Measurements from ENCODE around the gene GRIN3A. TPM values are rescaled to one million over a fixed set of nuclear protein-coding genes. Genes with fewer than 3 reads are reported as not detected.

GRIN3A gene
- not detected for polyA plus RNA-seq (2013, experiment 1 of 2)
- not detected for polyA plus RNA-seq (2013, experiment 2 of 2)

- DNase-seq (ENCODE audit: low spot score), result peak; percentile 24
- no peaks in the 10 kb centered on the region for H3K36me3 ChIP-seq (replicated peaks in 1 of 2; ENCODE audit: control insufficient read depth in 2 of 2, insufficient read depth in 2 of 2, low read length in 2 of 2)
- peak within 1 kb of the TSS; percentile 93 for H3K4me2 ChIP-seq (ENCODE audit: insufficient read depth, low read length, poor library complexity, severe bottlenecking)
- no CpG with 5 or more reads among the region's 26 CpGs for whole genome bisulfite sequencing, 2 donors (ENCODE audit: extremely low coverage in 2 of 2, insufficient read length in 2 of 2, insufficient replicate concordance in 1 of 2)
- H3K9ac ChIP-seq (ENCODE audit: low read depth, low read length, poor library complexity), result no peak within 1 kb of the TSS
- H2BK15ac ChIP-seq (ENCODE audit: low read length), result no peak within 1 kb of the TSS
- no peak within 1 kb of the TSS for H2AK5ac ChIP-seq (ENCODE audit: low read depth, low read length)
- no peak within 1 kb of the TSS for H4K91ac ChIP-seq (ENCODE audit: low read depth, low read length, poor library complexity)
- no peak within 1 kb of the TSS for H3K4ac ChIP-seq (ENCODE audit: low read length)
- H2BK5ac ChIP-seq (ENCODE audit: low read length), result no peak within 1 kb of the TSS
- no peak within 1 kb of the TSS for H2BK120ac ChIP-seq (ENCODE audit: low read depth, low read length)
- H3K27ac ChIP-seq (replicated peaks; ENCODE audit: low read length), result no peak within 1 kb of the TSS
- no peak within 1 kb of the TSS for H3K14ac ChIP-seq (ENCODE audit: low read length)
- H3K79me1 ChIP-seq (ENCODE audit: low read depth, low read length), result no peaks in the 10 kb centered on the region
- peaks cover 0 to 7% of the 10 kb centered on the region in 2 donors for H3K4me1 ChIP-seq (ENCODE audit: control insufficient read depth in 2 of 2, insufficient read depth in 1 of 2, low read depth in 1 of 2, low read length in 2 of 2)
- H2AFZ ChIP-seq (ENCODE audit: low read length), result peak within 1 kb of the TSS; percentile 81
- H2BK12ac ChIP-seq (ENCODE audit: low read length), result no peak within 1 kb of the TSS
- no peak within 1 kb of the TSS for H3K18ac ChIP-seq (ENCODE audit: low read length)
- H3K4me3 ChIP-seq (ENCODE audit: low read length in 2 of 2), result peak within 1 kb of the TSS in 1 of 2 donors; percentile 77
- H4K8ac ChIP-seq (ENCODE audit: low read depth, low read length), result no peak within 1 kb of the TSS
- H3K9me3 ChIP-seq (replicated peaks in 1 of 2; ENCODE audit: control insufficient read depth in 2 of 2, insufficient read depth in 1 of 2, low read depth in 1 of 2, low read length in 2 of 2), result peaks cover 0 to 3% of the 10 kb centered on the region in 2 donors
- peak within 1 kb of the TSS; percentile 16 for H3K23ac ChIP-seq (ENCODE audit: low read depth, low read length, poor library complexity)
- peaks cover 8 to 70% (median 30%) of the 10 kb centered on the region in 3 experiments for H3K27me3 ChIP-seq (ENCODE audit: control insufficient read depth in 3 of 3, insufficient read depth in 3 of 3, low read depth in 1 of 3, low read length in 3 of 3)
These were observed at the start of gene GRIN3A for GRCh38 chr9:101738566-101739183. Gene GRIN3A, minus strand, starts transcription at chr9:101738647. Its CDS starts 668 bp downstream, at chr9:101737979.

DNA sequence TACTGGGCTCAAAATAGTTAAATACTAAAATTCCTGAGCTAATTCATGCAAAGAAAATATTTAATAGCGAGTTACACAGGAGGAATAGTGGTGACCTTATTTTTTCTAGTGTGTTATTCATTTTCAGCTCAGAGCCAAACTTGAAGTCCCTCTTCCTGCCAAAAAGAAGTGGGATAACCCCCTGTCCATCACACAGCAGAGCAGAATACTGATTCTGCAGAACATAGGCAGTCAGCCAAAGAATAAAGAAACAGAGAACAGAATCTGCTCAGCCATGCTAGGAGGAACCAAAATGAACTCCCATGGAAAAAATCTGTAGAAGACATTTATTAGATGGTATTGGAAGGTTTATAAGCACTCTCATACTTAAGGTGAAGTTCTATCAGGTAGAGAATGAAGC, 49.4 kb upstream of the GRIN3A start:
- H2AK5ac ChIP-seq (ENCODE audit: low read depth, low read length), result no peak overlapping the region
- no peak overlapping the region for H3K4me3 ChIP-seq (ENCODE audit: low read length in 2 of 2)
- H3K4me1 ChIP-seq (ENCODE audit: control insufficient read depth in 2 of 2, insufficient read depth in 1 of 2, low read depth in 1 of 2, low read length in 2 of 2), result no peaks in the 10 kb centered on the region
- no peak overlapping the region for H3K18ac ChIP-seq (ENCODE audit: low read length)
- H4K91ac ChIP-seq (ENCODE audit: low read depth, low read length, poor library complexity), result no peak overlapping the region
- no peak overlapping the region for H3K27ac ChIP-seq (replicated peaks; ENCODE audit: low read length)
- H4K8ac ChIP-seq (ENCODE audit: low read depth, low read length), result no peak overlapping the region
- H2AFZ ChIP-seq (ENCODE audit: low read length), result no peak overlapping the region
- no peaks in the 10 kb centered on the region for H3K27me3 ChIP-seq (ENCODE audit: control insufficient read depth in 3 of 3, insufficient read depth in 3 of 3, low read depth in 1 of 3, low read length in 3 of 3)
- H3K79me1 ChIP-seq (ENCODE audit: low read depth, low read length), result no peaks in the 10 kb centered on the region
- no peak for DNase-seq (ENCODE audit: low spot score)
- no peaks in the 10 kb centered on the region for H3K36me3 ChIP-seq (replicated peaks in 1 of 2; ENCODE audit: control insufficient read depth in 2 of 2, insufficient read depth in 2 of 2, low read length in 2 of 2)
- no peak overlapping the region for H2BK12ac ChIP-seq (ENCODE audit: low read length)
- H2BK5ac ChIP-seq (ENCODE audit: low read length), result no peak overlapping the region
- no peak overlapping the region for H2BK15ac ChIP-seq (ENCODE audit: low read length)
- H2BK120ac ChIP-seq (ENCODE audit: low read depth, low read length), result no peak overlapping the region
- H3K14ac ChIP-seq (ENCODE audit: low read length), result no peak overlapping the region
- H3K9me3 ChIP-seq (replicated peaks in 1 of 2; ENCODE audit: control insufficient read depth in 2 of 2, insufficient read depth in 1 of 2, low read depth in 1 of 2, low read length in 2 of 2), result no peaks in the 10 kb centered on the region
- no peak overlapping the region for H3K23ac ChIP-seq (ENCODE audit: low read depth, low read length, poor library complexity)
- H3K4me2 ChIP-seq (ENCODE audit: insufficient read depth, low read length, poor library complexity, severe bottlenecking), result no peak overlapping the region
- no peak overlapping the region for H3K9ac ChIP-seq (ENCODE audit: low read depth, low read length, poor library complexity)
- no peak overlapping the region for H3K4ac ChIP-seq (ENCODE audit: low read length)
- WGBS, 2 donors (ENCODE audit: extremely low coverage in 2 of 2, insufficient read length in 2 of 2, insufficient replicate concordance in 1 of 2), result no CpG with 5 or more reads among the region's 1 CpG

GRCh38 chr9:101778332-101778731, 39.9 kb upstream of the GRIN3A start:
- Histone ChIP-seq H3K18ac (ENCODE audit: low read length) (no peak overlapping the region), H3K27me3 (ENCODE audit: control insufficient read depth in 3 of 3, insufficient read depth in 3 of 3, low read depth in 1 of 3, low read length in 3 of 3) (no peaks in the 10 kb centered on the region), H4K91ac (ENCODE audit: low read depth, low read length, poor library complexity) (no peak overlapping the region), H2BK5ac (ENCODE audit: low read length) (no peak overlapping the region), H3K4me3 (ENCODE audit: low read length in 2 of 2) (no peak overlapping the region), H3K23ac (ENCODE audit: low read depth, low read length, poor library complexity) (no peak overlapping the region), H3K4me2 (ENCODE audit: insufficient read depth, low read length, poor library complexity, severe bottlenecking) (no peak overlapping the region), H2BK15ac (ENCODE audit: low read length) (no peak overlapping the region), H2BK12ac (ENCODE audit: low read length) (no peak overlapping the region), H3K79me1 (ENCODE audit: low read depth, low read length) (no peaks in the 10 kb centered on the region), H4K8ac (ENCODE audit: low read depth, low read length) (no peak overlapping the region), H3K36me3 (replicated peaks in 1 of 2; ENCODE audit: control insufficient read depth in 2 of 2, insufficient read depth in 2 of 2, low read length in 2 of 2) (no peaks in the 10 kb centered on the region), H2AK5ac (ENCODE audit: low read depth, low read length) (no peak overlapping the region), H3K14ac (ENCODE audit: low read length) (no peak overlapping the region), H3K27ac (replicated peaks; ENCODE audit: low read length) (no peak overlapping the region), H3K4ac (ENCODE audit: low read length) (no peak overlapping the region), H3K4me1 (ENCODE audit: control insufficient read depth in 2 of 2, insufficient read depth in 1 of 2, low read depth in 1 of 2, low read length in 2 of 2) (no peaks in the 10 kb centered on the region), H2BK120ac (ENCODE audit: low read depth, low read length) (no peak overlapping the region), H3K9ac (ENCODE audit: low read depth, low read length, poor library complexity) (no peak overlapping the region), H2AFZ (ENCODE audit: low read length) (no peak overlapping the region), H3K9me3 (replicated peaks in 1 of 2; ENCODE audit: control insufficient read depth in 2 of 2, insufficient read depth in 1 of 2, low read depth in 1 of 2, low read length in 2 of 2) (no peaks in the 10 kb centered on the region)
- WGBS, 2 donors (ENCODE audit: extremely low coverage in 2 of 2, insufficient read length in 2 of 2, insufficient replicate concordance in 1 of 2), result no CpG with 5 or more reads among the region's 4 CpGs
- DNase-seq (ENCODE audit: low spot score), result no peak

GRCh38 chr9:101764472-101764871, 26.0 kb upstream of the GRIN3A start:
- Histone ChIP-seq H3K36me3 (replicated peaks in 1 of 2; ENCODE audit: control insufficient read depth in 2 of 2, insufficient read depth in 2 of 2, low read length in 2 of 2) (no peaks in the 10 kb centered on the region), H2AFZ (ENCODE audit: low read length) (no peak overlapping the region), H3K9me3 (replicated peaks in 1 of 2; ENCODE audit: control insufficient read depth in 2 of 2, insufficient read depth in 1 of 2, low read depth in 1 of 2, low read length in 2 of 2) (no peaks in the 10 kb centered on the region), H3K9ac (ENCODE audit: low read depth, low read length, poor library complexity) (no peak overlapping the region), H3K23ac (ENCODE audit: low read depth, low read length, poor library complexity) (no peak overlapping the region), H2AK5ac (ENCODE audit: low read depth, low read length) (no peak overlapping the region), H2BK12ac (ENCODE audit: low read length) (no peak overlapping the region), H4K8ac (ENCODE audit: low read depth, low read length) (no peak overlapping the region), H2BK5ac (ENCODE audit: low read length) (no peak overlapping the region), H3K4me3 (ENCODE audit: low read length in 2 of 2) (no peak overlapping the region), H3K18ac (ENCODE audit: low read length) (no peak overlapping the region), H3K14ac (ENCODE audit: low read length) (no peak overlapping the region), H4K91ac (ENCODE audit: low read depth, low read length, poor library complexity) (no peak overlapping the region), H3K27ac (replicated peaks; ENCODE audit: low read length) (no peak overlapping the region), H3K27me3 (ENCODE audit: control insufficient read depth in 3 of 3, insufficient read depth in 3 of 3, low read depth in 1 of 3, low read length in 3 of 3) (no peaks in the 10 kb centered on the region), H2BK120ac (ENCODE audit: low read depth, low read length) (no peak overlapping the region), H3K4me1 (ENCODE audit: control insufficient read depth in 2 of 2, insufficient read depth in 1 of 2, low read depth in 1 of 2, low read length in 2 of 2) (no peaks in the 10 kb centered on the region), H3K4ac (ENCODE audit: low read length) (no peak overlapping the region), H3K79me1 (ENCODE audit: low read depth, low read length) (no peaks in the 10 kb centered on the region), H3K4me2 (ENCODE audit: insufficient read depth, low read length, poor library complexity, severe bottlenecking) (no peak overlapping the region), H2BK15ac (ENCODE audit: low read length) (no peak overlapping the region)
- no peak for DNase-seq (ENCODE audit: low spot score)
- WGBS, 2 donors (ENCODE audit: extremely low coverage in 2 of 2, insufficient read length in 2 of 2, insufficient replicate concordance in 1 of 2), result no CpG with 5 or more reads among the region's 3 CpGs

Measured in neuronal stem cell (in vitro differentiated cells).